ENCODE data around the gene GDF7. TPM values are rescaled to one million over a fixed set of nuclear protein-coding genes. Genes with fewer than 3 reads are reported as not detected.

GDF7 gene
- total RNA-seq, 2 experiments from 2014 or later: not detected

GRCh38 chr2:20632446-20632990 lies 34.4 kb upstream of the GDF7 start:
- H3K27ac Mint-ChIP-seq: no peak overlapping the region
- no peaks in the 10 kb centered on the region for H3K36me3 Mint-ChIP-seq (ENCODE audit: low read depth)
- no peak for DNase-seq
- no peak overlapping the region for H3K4me3 Mint-ChIP-seq
- no peaks in the 10 kb centered on the region for H3K9me3 Mint-ChIP-seq
- ChIA-PET POLR2A (no interaction called here), CTCF (interaction anchor here (1.6 to 2.0 kb wide), 2 partner anchors 14 to 221 kb away, joined by 3 to 8 read pairs; no protein-coding TSS in a partner anchor)
- no peaks in the 10 kb centered on the region for H3K27me3 Mint-ChIP-seq
- H3K4me1 Mint-ChIP-seq: no peaks in the 10 kb centered on the region

GRCh38 chr2:20633001-20633400 lies 33.9 kb upstream of the GDF7 start:
- H3K4me3 Mint-ChIP-seq: no peak overlapping the region
- no peaks in the 10 kb centered on the region for H3K9me3 Mint-ChIP-seq
- no peak for DNase-seq
- ChIA-PET POLR2A (no interaction called here), CTCF (interaction anchor here (1.6 to 2.1 kb wide), 3 partner anchors 15 to 222 kb away, joined by 3 to 11 read pairs (median 8); partner anchors contain the start of gene HS1BP3)
- no peak overlapping the region for H3K27ac Mint-ChIP-seq
- H3K27me3 Mint-ChIP-seq: no peaks in the 10 kb centered on the region
- H3K36me3 Mint-ChIP-seq (ENCODE audit: low read depth): no peaks in the 10 kb centered on the region
- H3K4me1 Mint-ChIP-seq: no peaks in the 10 kb centered on the region

GRCh38 chr2:20633794-20634506 lies 33.0 kb upstream of the GDF7 start:
- H3K27ac Mint-ChIP-seq: no peak overlapping the region
- no peak overlapping the region for H3K4me3 Mint-ChIP-seq
- H3K36me3 Mint-ChIP-seq (ENCODE audit: low read depth): no peaks in the 10 kb centered on the region
- no peaks in the 10 kb centered on the region for H3K27me3 Mint-ChIP-seq
- CTCF ChIA-PET: interaction anchor here (0.5 to 2.1 kb wide), 12 partner anchors 8 to 223 kb away, joined by 3 to 11 read pairs (median 4); partner anchors contain the start of genes HS1BP3 and RHOB
- no peaks in the 10 kb centered on the region for H3K4me1 Mint-ChIP-seq
- POLR2A ChIA-PET: no interaction called here
- DNase-seq: no peak
- H3K9me3 Mint-ChIP-seq: no peaks in the 10 kb centered on the region

- CTCF ChIA-PET: interaction anchor here (0.5 to 2.1 kb wide), 14 partner anchors 8 to 223 kb away, joined by 3 to 11 read pairs (median 4); partner anchors contain the start of genes HS1BP3 and RHOB
Observed at GRCh38 chr2:20634507-20635112, 32.3 kb upstream of the GDF7 start.

GRCh38 chr2:20635113-20635510 lies 31.8 kb upstream of the GDF7 start:
- no peak for DNase-seq
- H3K27ac Mint-ChIP-seq: no peak overlapping the region
- no peaks in the 10 kb centered on the region for H3K9me3 Mint-ChIP-seq
- no peaks in the 10 kb centered on the region for H3K27me3 Mint-ChIP-seq
- POLR2A ChIA-PET: no interaction called here
- H3K4me3 Mint-ChIP-seq: no peak overlapping the region
- H3K4me1 Mint-ChIP-seq: no peaks in the 10 kb centered on the region
- CTCF ChIA-PET: interaction anchor here (0.8 to 2.1 kb wide), 7 partner anchors 16 to 222 kb away, joined by 3 to 11 read pairs (median 4); partner anchors contain the start of genes HS1BP3 and RHOB
- no peaks in the 10 kb centered on the region for H3K36me3 Mint-ChIP-seq (ENCODE audit: low read depth)

More at GRCh38 chr2:20634507-20635112, 32.3 kb upstream of the GDF7 start:
- no peaks in the 10 kb centered on the region for H3K4me1 Mint-ChIP-seq
- no peaks in the 10 kb centered on the region for H3K27me3 Mint-ChIP-seq
- POLR2A ChIA-PET: no interaction called here
- no peak overlapping the region for H3K4me3 Mint-ChIP-seq
- no peaks in the 10 kb centered on the region for H3K36me3 Mint-ChIP-seq (ENCODE audit: low read depth)
- no peaks in the 10 kb centered on the region for H3K9me3 Mint-ChIP-seq
- DNase-seq: no peak
- H3K27ac Mint-ChIP-seq: no peak overlapping the region

GRCh38 chr2:20635675-20636584 lies 31.0 kb upstream of the GDF7 start:
- H3K9me3 Mint-ChIP-seq: no peaks in the 10 kb centered on the region
- H3K27ac Mint-ChIP-seq: no peak overlapping the region
- H3K27me3 Mint-ChIP-seq: no peaks in the 10 kb centered on the region
- no peaks in the 10 kb centered on the region for H3K36me3 Mint-ChIP-seq (ENCODE audit: low read depth)
- ChIA-PET CTCF (interaction anchor here (0.8 to 1.7 kb wide), 5 partner anchors 168 to 209 kb away, joined by 3 to 6 read pairs (median 4); partner anchors contain the start of gene RHOB), POLR2A (no interaction called here)
- H3K4me3 Mint-ChIP-seq: no peak overlapping the region
- H3K4me1 Mint-ChIP-seq: no peaks in the 10 kb centered on the region
- peak; percentile 34 for DNase-seq

GRCh38 chr2:20637147-20637546 lies 29.8 kb upstream of the GDF7 start:
- H3K27ac Mint-ChIP-seq: no peak overlapping the region
- POLR2A ChIA-PET: no interaction called here
- no peaks in the 10 kb centered on the region for H3K4me1 Mint-ChIP-seq
- H3K27me3 Mint-ChIP-seq: no peaks in the 10 kb centered on the region
- no peaks in the 10 kb centered on the region for H3K36me3 Mint-ChIP-seq (ENCODE audit: low read depth)
- no peak overlapping the region for H3K4me3 Mint-ChIP-seq
- CTCF ChIA-PET: no interaction called here
- no peak for DNase-seq
- H3K9me3 Mint-ChIP-seq: no peaks in the 10 kb centered on the region

- Mint-ChIP-seq H3K36me3 (ENCODE audit: low read depth) (no peaks in the 10 kb centered on the region), H3K4me3 (no peak overlapping the region), H3K4me1 (no peaks in the 10 kb centered on the region), H3K9me3 (no peaks in the 10 kb centered on the region), H3K27ac (no peak overlapping the region), H3K27me3 (no peaks in the 10 kb centered on the region)
- no peak for DNase-seq
- ChIA-PET POLR2A (no interaction called here), CTCF (no interaction called here)
Observed at GRCh38 chr2:20638014-20638413, 28.9 kb upstream of the GDF7 start.

- CTCF ChIA-PET: interaction anchor here (0.6 to 2.3 kb wide), 2 partner anchors 11 to 664 kb away, joined by 5 to 13 read pairs; partner anchors contain the start of gene HS1BP3
- Mint-ChIP-seq H3K9me3 (no peaks in the 10 kb centered on the region), H3K4me3 (no peak overlapping the region), H3K27ac (no peak overlapping the region), H3K4me1 (no peaks in the 10 kb centered on the region), H3K27me3 (no peaks in the 10 kb centered on the region), H3K36me3 (ENCODE audit: low read depth) (no peaks in the 10 kb centered on the region)
- DNase-seq: no peak
- POLR2A ChIA-PET: no interaction called here
Observed at GRCh38 chr2:20638646-20639430, 28.1 kb upstream of the GDF7 start.

- Mint-ChIP-seq H3K9me3 (no peaks in the 10 kb centered on the region), H3K27me3 (no peaks in the 10 kb centered on the region)
Observed at GRCh38 chr2:20640411-20641122, 26.4 kb upstream of the GDF7 start.

GRCh38 chr2:20641123-20641985 lies 25.6 kb upstream of the GDF7 start:
- H3K9me3 Mint-ChIP-seq: no peaks in the 10 kb centered on the region
- POLR2A ChIA-PET: no interaction called here
- H3K4me1 Mint-ChIP-seq: no peaks in the 10 kb centered on the region
- no peaks in the 10 kb centered on the region for H3K36me3 Mint-ChIP-seq (ENCODE audit: low read depth)
- CTCF ChIA-PET: interaction anchor here (0.9 to 2.6 kb wide), 12 partner anchors 7 to 298 kb away, joined by 3 to 30 read pairs (median 4); partner anchors contain the start of gene HS1BP3
- H3K27ac Mint-ChIP-seq: no peak overlapping the region
- no peak overlapping the region for H3K4me3 Mint-ChIP-seq
- DNase-seq: no peak
- H3K27me3 Mint-ChIP-seq: no peaks in the 10 kb centered on the region

More at GRCh38 chr2:20640411-20641122, 26.4 kb upstream of the GDF7 start:
- CTCF ChIA-PET: interaction anchor here (0.9 to 2.3 kb wide), 2 partner anchors 10 to 217 kb away, joined by 3 to 13 read pairs; partner anchors contain the start of gene HS1BP3
- POLR2A ChIA-PET: no interaction called here
- H3K27ac Mint-ChIP-seq: no peak overlapping the region
- H3K36me3 Mint-ChIP-seq (ENCODE audit: low read depth): no peaks in the 10 kb centered on the region
- no peak for DNase-seq
- H3K4me3 Mint-ChIP-seq: no peak overlapping the region
- H3K4me1 Mint-ChIP-seq: no peaks in the 10 kb centered on the region

Measured in activated CD4-positive, alpha-beta T cell treated with anti-CD3 and anti-CD28 coated beads, Interleukin-2, amount 10 ng/mL, durations not matched to agents 7 days and 5 days (primary cell).